SU-DHL-6 (cell line): ENCODE data around the gene ADGRG1.

ENCODE experiments used
- CTCF ChIP-seq: fragments of 200-600 bp; sonication (generic); IDR thresholded peaks from one replicate; pipeline ENCODE4 v1.5.1; 2017; ENCODE audit warnings: antibody characterized with exemption, mild to moderate bottlenecking, low read length, moderate library complexity; ENCODE audit not compliant: insufficient read depth, poor library complexity, severe bottlenecking
- EZH2phosphoT487 ChIP-seq: fragments of 200-600 bp; sonication (generic), shearing (Covaris generic); conservative IDR thresholded peaks from 2 replicates; pipeline ENCODE4 v1.6.1; 2018; ENCODE audit warnings: mild to moderate bottlenecking, antibody characterized with exemption, low read length, moderate library complexity, mixed read lengths

DNA sequence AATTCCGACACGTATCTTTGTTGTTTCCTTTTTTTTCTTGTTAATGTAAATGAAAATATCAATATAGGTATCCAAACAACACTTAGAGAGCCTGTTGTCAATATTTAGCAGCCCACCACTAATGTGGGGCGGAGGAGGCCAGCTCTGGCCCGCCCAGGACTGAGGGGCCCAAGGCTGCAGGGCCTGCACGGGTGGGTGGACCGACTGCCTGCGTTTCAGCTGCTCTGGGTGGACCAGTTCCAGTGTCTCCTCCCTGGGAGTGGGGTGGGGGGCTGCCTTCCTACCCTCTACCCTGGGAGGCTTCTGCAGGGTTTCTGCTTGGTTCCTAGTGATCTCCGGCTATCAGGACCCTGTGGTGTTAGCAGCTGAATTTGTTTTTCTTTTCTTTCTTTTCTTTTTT is 15.9 kb upstream of the ADGRG1 start:
- TF ChIP-seq CTCF (no peak), EZH2phosphoT487 (no peak)
